HG03280 (cell line): ENCODE measurements around the gene PLCXD1.
A peak's percentile ranks its signal among the peaks of the same experiment; 100 is the strongest.
"Not testable (repeated sequence)": the region's sequence is repeated elsewhere in the genome, so short reads cannot be mapped to it uniquely, and the experiment has no call there.

ENCODE experiments used
- ATAC-seq: cut with Tn5 transposase; IDR thresholded peaks from one replicate; pipeline ENCODE4 v1.9.1; 2021; ENCODE audit warnings: mild to moderate bottlenecking, moderate library complexity; ENCODE audit not compliant: unreplicated experiment

PLCXD1 gene

GRCh38 chrX:316351-317325 is 35.5 kb downstream of the PLCXD1 start:
- no peak for ATAC-seq

- ATAC-seq: no peak
Measured at GRCh38 chrX:317424-318067, 36.4 kb downstream of the PLCXD1 start.

GRCh38 chrX:318068-318738 is 37.0 kb downstream of the PLCXD1 start:
- peak; percentile 59 for ATAC-seq

GRCh38 chrX:318739-319578 is 37.8 kb downstream of the PLCXD1 start, which contains the start of gene GTPBP6:
TSS of gene GTPBP6 (minus strand) at chrX:318796. CDS start at chrX:318787, 9 bp downstream.
- ATAC-seq: peak; percentile 80

GRCh38 chrX:319579-320125 is 38.5 kb downstream of the PLCXD1 start:
- ATAC-seq: no peak

- no peak for ATAC-seq
Measured at GRCh38 chrX:320126-320783, 39.1 kb downstream of the PLCXD1 start.

GRCh38 chrX:323721-324628 is 42.8 kb downstream of the PLCXD1 start:
- ATAC-seq: no peak

- ATAC-seq: not testable (repeated sequence)
Measured at GRCh38 chrX:324664-325063, 43.5 kb downstream of the PLCXD1 start.

- ATAC-seq: no peak
Measured at GRCh38 chrX:327660-328126, 46.5 kb downstream of the PLCXD1 start.

GRCh38 chrX:329291-329910 is 48.2 kb downstream of the PLCXD1 start:
- ATAC-seq: no peak

- ATAC-seq: not testable (repeated sequence)
Measured at GRCh38 chrX:330141-330725, 49.1 kb downstream of the PLCXD1 start.

- ATAC-seq: no peak
Measured at GRCh38 chrX:330726-331150, 49.6 kb downstream of the PLCXD1 start.

- no peak for ATAC-seq
Measured at GRCh38 chrX:331151-331824, 50.1 kb downstream of the PLCXD1 start.

- no peak for ATAC-seq
Measured at GRCh38 chrX:331825-332495, 50.8 kb downstream of the PLCXD1 start.

GRCh38 chrX:332496-332860 is 51.3 kb downstream of the PLCXD1 start:
- ATAC-seq: no peak

- no peak for ATAC-seq
Measured at GRCh38 chrX:332916-333610, 51.9 kb downstream of the PLCXD1 start.
